DMS53 (cell line): Measurements from ENCODE around the gene ZNF813.
"Not testable (repeated sequence)": the region's sequence is repeated elsewhere in the genome, so short reads cannot be mapped to it uniquely, and the experiment has no call there.

Experiments used
- DNase-seq: peaks from one replicate; lab custom pipeline; 2025; lab: John Stamatoyannopoulos, UW

The ZNF813 gene

DNA sequence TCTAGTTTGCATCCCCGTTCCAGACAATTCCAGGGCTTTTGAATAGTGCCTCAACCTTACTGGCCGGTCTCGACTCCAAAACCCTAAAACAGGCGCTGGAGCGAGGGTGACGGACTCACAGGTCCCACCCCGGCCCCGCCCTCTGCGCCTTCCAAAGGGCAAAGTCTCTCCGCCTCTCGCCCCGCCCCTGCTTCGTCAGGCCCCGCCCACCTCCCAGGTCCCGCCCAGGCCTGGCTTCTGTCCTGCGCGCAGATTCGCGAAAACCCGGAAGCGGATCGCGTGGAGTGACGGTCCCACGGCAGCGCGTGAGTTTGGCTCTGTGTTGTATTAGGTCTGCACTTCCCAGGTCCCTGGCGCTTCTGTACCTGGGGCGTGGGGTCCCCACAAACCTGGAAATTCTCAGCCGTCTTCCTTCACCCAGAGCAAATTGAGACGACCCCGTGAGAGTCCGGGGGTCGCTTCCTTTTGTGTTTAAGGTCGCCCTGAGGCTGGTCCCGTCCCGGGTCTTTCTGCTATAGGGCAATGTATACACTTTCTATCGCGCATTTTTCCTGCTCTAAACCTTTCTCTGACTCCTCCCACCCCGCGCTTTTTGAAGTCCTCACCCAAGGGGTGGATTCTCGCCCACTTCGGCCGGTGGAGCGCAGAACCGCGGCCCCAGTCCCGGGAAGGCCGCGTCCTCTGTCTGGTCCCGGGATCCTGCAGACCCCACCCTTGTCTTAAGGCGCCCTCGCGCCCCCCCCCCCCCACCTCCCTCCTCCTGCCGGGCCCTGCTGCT lies at the start of gene ZNF813:
Gene ZNF813 (plus strand): TSS at position 249 of the 778 bp plus-strand sequence. CDS start 16,090 bp downstream, outside the sequence.
- DNase-seq: peak; percentile 92

DNA sequence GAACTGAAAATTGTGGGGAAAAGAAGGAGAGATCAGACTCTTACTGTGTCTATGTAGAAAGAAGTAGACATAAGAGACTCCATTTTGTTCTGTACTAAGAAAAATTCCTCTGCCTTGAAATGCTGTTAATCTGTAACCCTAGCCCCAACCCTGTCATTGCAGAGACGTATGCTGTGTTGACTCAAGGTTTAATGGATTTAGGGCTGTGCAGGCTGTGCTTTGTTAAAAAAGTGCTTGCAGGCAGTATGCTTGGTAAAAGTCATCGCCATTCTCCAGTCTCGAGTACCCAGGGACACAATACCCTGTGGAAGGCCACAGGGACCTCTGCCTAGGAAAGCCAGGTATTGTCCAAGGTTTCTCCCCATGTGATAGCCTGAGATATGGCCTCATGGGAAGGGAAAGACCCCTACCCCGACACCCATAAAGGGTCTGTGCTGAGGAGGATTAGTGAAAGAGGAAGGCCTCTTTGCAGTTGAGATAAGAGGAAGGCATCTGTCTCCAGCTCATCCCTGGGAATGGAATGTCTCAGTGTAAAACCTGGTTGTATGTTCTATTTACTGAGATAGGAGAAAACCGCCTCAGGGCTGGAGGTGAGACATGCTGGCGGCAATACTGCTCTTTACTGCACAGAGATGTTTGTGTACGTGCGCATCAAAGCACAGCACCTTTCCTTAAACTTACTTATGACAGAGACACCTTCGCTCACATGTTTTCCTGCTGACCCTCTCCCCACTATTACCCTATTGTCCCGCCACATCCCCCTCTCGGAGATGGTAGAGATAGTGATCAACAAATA lies 46.8 kb upstream of the ZNF813 start:
- peak; percentile 87 for DNase-seq

DNA sequence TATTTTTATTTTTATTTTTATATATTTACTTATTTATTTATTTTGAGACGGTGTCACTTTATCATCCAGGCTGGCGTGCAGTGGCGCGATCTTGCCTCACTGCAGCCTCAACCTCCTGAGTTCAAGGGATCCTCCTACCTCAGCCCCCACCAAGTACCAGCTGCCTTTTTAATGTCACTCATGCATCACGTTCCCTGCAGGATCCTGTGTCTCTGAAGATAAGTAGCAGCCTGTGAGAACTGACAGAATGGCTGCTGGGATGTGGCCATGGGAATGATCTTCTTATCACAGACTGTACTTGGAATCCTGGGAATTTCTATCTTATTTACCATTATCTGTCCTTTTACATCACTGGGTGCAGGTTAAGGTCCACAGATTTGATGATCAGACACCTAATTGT lies 45.0 kb upstream of the ZNF813 start:
- DNase-seq: peak; percentile 32

DNA sequence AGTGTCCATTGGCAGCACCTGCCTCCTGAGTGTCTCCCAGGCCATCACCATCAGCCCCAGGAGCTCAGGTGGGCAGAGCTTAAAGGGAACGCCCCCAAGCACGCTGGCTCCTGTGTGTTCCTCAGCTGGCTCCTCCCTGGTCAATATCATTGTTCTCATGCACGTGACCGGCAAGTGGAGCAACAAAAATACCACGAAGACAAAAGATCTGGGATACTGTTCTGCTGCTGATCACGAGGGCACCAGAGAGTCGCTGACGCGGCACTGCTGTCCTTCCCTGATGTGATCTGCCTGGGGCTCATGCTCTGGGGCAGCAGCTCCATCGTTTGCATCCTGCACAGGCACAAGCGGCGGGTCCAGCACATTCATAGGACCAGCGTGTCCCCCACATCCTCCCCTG lies 44.5 kb upstream of the ZNF813 start:
- DNase-seq: peak; percentile 70

DNA sequence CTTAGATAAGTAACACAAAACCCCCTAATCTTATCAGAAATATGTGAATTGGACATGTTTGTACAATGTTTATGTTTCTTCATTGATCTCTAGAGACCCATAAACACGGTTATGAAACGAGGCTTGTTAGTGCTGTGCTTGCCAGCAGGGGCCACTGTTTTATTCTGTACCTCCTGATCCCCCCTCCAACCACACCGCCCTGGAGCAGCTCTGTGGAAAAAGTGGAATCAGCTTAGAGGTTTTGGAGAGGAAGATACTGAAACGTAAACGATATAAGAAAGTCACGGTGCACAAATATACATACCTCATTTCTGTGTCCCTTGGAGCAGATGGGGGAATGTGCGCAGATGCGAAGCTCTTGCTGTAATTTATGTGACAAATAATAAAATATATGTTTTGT lies 43.9 kb upstream of the ZNF813 start:
- peak; percentile 66 for DNase-seq

DNA sequence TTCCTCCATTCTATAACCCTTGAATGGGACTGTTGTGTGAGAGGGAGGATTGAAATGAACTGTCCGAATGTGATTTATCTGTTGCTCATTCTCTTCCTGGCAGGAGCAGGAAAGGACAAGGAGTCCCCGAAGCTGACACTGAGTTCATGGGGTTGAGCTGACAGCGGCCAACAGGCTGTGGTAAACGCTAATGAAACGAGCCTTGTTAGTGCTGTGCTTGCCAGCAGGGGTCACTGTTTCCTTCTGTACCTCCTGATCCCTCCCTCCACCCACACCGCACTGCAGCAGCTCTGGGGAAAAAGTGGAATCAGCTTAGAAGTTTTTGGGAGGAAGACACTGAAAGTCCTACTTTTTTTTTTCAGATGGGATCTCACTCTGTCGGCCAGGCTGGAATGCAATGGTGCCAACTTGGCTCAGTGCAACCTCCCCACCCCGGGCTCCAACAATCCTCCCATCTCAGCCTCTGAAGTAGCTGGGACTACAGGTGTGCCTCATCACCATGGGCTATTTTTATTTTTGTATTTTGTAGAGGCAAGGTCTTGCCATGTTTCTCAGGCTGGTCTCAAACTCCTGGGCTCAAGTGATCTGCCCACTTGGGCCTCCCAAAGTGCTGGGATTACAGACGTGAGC lies 42.5 kb upstream of the ZNF813 start:
- DNase-seq: peak; percentile 86

DNA sequence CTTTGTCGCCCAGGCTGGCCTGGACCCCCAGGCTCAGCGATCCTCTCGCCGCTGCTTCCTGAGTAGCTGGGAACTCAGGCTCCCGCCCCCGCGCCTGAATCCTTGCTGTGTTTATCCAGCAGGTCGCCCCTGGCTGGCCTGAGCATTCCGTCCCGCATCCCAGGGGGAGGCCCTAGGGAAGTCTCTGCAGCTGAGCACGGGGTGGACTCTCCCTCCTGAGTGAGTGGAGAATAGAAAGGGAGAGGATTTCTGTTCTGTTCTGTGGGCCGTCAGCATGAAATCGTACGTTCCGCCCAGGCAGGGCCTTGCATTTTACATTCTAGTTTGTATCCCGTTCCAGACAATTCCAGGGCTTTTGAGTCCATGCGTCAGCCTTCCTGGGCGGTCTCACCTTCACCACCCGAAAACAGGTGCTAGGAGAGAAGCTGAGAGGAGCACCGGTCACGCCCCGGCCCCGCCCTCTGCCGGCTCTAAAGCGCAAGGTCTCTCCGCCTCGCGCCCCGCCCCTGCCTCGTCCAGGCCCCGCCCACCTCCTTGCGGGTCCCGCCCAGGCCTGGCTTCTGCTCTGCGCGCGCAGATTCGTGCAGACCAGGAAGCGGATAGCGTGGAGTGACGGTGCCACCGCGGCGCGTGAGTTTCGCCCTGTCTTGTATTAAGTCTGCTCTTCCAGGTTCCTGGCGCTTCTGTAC lies 36.0 kb upstream of the ZNF813 start, which contains the start of gene ZNF761:
Gene ZNF761 (plus strand): TSS at position 586 of the 689 bp plus-strand sequence. CDS start 15,285 bp downstream, outside the sequence.
- peak; percentile 98 for DNase-seq

DNA sequence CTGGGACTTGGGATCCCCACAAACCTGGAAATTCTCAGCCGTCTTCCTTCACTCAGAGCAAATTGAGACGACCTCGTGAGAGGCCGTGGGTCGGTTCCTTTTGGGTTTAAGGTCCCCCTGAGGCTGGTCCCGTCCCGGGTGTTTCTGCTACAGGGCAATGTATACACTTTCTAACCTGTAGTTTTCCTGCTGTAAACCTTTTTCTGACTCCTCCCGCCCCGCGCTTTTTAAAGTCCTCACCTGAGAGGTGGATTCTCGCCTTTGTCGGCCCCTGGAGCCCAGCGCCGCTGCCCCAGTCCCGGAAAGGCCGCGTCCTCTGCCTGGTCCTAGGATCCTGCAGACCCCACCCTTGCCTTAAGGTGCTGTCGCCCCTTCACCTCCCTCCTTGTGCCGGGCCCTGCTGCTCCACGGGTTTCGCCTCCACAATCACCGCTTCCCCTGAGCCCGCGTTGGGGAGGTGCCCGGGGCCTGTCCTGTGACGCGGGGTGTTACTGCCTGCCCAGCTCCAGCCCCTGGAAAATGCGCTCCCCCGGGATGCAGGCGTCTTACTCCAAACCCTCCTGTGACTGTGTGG lies 35.4 kb upstream of the ZNF813 start:
- peak; percentile 63 for DNase-seq

DNA sequence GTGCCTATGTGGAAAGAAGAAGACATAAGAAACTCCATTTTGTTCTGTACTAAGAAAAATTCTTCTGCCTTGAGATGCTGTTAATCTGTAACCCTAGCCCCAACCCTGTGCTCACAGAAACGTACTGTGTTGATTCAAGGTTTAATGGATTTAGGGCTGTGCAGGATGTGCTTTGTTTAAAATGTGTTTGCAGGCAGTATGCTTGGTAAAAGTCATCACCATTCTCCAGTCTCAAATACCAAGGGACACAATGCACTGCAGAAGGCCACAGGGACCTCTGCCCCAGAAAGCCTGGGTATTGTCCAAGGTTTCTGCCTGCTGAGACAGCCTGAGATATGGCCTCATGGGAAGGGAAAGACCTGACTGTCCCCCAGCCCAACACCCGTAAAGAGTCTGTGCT lies 23.7 kb upstream of the ZNF813 start:
- peak; percentile 29 for DNase-seq

DNA sequence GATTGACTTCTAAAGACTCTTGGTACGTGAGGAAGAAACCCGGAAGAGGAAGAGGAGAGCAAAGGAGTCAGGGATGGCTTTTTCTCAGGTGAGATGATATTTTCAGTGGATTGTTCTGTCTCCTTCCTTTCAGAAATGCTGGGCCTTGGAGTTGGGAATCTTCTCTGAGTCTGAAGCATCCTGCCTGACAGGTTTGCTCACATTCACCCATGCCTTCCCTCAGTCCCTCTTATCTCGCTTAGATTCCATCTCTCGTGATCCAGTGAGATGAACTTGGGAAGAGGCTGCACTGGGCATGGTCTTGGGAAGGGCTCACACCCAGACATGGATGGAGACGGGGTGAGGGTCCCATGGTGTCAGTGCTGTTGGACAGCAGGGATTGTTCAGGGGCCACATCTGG lies 20.3 kb upstream of the ZNF813 start:
- DNase-seq: not testable (repeated sequence)

DNA sequence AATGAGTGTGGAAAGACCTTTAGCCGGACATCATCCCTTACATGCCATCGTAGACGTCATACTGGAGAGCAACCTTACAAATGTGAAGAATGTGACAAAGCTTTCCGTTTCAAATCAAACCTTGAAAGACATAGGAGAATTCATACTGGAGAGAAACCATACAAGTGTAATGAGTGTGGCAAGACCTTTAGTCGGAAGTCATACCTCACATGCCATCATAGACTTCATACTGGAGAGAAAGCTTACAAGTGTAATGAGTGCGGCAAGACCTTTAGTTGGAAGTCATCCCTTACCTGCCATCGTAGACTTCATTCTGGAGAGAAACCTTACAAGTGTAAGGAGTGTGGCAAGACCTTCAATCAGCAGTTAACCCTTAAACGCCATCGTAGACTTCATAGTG lies 11.7 kb upstream of the ZNF813 start:
- no peak for DNase-seq

DNA sequence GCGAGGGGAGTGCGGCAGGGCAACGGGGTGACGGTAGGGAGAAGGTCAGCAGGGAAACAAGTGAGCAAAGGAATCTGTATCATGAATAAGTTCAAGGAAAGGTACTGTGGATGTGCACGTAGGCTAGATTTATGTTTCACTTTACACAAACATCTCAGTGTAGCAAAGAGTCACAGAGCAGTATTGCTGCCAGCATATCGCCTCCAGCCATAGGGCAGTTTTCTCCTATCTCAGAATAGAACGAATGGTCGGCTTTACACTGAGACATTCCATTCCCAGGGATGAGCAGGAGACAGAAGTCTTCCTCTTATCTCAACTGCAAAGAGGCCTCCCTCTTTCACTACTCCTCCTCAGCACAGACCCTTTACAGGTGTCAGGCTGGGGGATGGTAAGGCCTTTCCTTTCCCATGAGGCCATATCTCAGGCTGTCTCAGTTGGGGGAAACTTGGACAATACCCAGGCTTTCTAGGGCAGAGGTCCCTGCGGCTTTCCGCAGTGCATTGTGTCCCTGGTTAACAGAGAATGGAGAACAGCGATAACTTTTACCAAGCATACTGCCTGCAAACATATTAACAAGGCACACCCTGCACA lies 7.3 kb upstream of the ZNF813 start:
- not testable (repeated sequence) for DNase-seq

DNA sequence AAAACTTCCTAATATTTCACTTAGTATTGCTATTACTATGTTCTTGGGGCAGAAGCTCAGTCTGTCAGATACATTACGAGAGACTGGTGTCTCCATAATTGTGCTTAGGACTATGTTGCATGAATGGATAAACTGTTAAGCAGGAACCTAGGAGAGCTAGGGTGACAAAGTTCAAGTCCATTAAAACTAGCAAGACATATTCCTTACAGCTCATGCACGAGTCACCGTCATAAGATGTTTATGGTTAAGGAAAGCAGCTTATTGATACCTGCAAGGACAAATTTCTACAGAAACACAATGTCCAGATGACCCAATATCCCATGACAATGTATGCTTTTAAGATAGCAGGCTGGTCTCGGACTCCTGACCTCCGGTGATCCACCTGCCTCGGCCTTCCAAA lies 5.7 kb upstream of the ZNF813 start:
- DNase-seq: no peak

DNA sequence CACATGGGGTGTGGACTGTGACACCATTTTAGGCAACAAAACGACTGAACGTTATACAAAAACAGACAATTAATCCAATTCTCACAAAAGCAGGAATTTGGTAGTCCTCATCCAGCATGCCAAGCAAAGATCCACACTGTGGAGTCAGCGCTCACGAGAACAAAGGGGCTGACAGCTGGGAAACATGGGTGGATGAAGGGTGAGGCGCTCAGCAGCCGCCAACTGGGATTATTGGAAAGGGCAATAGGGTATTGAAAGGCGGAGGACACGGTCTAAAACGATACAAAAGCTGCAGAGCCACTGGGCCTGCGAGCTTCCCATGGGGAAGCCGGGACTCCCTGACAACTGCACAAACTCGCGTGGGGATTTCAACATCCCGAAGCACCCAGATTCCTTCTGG lies 4.7 kb upstream of the ZNF813 start:
- no peak for DNase-seq

DNA sequence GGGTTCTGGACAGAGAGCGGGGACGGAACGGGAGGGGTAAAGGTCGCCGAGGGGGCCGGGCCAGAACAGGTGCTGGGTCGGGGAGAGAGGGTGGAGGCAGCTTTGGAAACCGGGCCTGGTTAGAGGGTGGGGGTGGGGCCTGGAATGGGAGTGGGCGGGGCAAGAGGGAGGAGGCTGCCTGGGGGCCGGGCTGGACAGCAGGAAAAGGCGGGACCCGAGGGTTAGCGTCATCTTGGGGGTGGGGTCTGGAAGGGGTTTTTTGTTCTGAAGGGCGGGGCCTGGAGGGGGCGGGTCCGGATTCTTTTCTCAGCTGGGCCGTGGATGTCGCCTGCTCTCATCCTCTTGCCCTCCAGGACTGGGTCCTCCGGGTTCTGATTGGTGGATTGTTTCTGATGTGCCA lies 4.3 kb upstream of the ZNF813 start:
- peak; percentile 31 for DNase-seq

DNA sequence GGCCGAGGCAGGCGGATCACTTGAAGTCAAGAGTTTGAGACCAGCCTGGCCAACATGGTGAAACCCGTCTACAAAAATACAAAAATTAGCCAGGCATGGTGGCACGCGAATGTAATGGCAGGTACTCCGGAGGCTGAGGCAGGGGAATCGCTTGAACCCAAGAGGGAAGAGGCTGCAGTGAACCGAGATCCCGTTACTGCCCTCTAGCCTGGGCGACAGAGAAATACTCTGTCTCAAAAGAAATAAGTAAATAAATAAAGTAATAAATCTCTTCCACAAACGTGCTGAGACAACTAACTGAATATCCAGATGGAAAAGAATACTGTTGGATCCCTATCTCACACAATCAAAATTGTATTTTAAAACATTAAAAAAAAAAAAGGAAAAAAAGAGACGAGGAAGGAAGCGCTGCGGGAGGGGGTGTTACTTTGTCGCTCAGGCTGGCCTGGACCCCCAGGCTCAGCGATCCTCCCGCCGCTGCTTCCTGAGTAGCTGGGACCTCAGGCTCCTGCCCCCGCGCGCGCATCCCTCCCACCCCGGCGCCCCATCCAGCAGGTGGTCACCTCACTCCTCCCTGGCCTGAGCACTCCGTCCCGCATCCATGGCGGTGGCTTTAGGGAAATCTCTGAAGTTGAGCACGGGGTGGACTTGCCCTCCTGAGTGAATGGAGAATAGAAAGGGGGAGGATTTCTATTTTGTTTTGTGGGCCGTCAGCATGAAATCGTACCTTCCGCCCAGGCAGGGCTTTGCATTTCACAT lies 628 bp upstream of the ZNF813 start:
- DNase-seq: peak; percentile 72

DNA sequence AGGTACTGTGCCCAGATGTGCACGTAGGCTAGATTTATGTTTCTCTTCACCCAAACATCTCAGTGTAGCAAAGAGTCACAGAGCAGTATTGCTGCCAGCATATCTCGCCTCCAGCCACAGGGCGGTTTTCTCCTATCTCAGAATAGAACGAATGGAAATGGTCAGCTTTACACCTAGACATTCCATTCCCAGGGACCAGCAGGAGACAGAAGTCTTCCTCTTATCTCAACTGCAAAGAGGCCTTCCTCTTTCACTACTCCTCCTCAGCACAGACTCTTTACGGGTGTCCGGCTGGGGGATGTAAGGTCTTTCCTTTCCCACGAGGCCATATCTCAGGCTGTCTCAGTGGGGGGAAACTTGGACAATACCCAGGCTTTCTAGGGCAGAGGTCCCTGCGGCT lies 1.1 kb downstream of the ZNF813 start:
- DNase-seq: not testable (repeated sequence)

DNA sequence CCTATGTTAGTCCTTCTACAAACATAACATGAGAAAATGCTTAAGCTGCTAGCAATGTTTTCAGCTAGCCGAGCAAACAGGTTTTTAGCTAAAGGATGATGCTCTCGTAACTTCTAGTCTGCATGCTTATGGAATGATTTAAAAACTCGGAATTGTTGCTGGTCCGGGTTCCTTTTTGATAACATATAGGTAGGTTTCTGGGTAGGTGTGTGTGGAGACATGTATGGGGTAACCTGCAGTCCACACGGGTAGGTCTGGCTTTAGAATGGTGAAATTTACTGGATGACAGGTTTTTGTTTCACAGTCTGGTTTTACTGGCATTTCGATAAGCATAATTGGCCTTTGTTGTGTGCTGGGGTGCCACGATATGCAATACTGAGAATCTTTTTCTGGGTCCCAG lies 4.4 kb downstream of the ZNF813 start:
- no peak for DNase-seq

DNA sequence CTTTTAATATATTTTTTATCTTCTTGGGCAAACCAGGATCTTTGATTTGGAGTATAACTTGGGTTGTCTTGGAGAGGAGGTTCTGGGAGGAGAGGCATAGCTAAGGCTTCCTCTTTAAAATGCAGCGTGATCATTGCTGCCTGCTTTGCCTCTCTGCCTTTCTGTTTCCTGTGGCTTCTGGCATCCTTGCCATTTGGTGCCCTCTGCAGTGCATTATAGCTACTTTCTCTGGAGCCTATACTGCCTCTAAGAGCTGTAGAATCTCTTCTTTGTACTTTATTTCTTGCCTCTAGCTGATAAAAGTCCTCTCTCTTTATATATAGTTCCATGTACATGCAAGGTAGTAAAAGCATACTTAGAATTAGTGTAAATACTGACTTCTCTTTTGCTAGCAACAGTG lies 7.3 kb downstream of the ZNF813 start:
- DNase-seq: peak; percentile 14

DNA sequence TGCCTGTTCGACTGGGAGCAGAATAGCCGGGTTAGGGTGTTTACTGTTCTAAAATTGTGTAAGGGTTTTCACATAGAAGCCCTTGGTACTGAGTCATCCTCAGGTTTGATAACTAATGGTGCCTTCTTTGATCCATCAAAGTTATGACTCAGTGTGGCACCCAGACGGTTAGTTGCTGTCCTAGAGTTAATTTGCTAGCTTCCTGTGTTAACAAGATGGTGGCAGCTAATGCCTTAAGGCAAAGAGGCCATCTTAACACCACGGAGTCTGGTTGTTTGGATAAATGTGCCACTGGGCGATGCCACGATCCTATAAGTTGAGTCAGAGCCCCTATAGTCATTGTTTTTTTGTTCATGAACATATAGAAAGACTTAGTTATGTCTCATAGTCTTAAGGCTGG lies 7.9 kb downstream of the ZNF813 start:
- not testable (repeated sequence) for DNase-seq

DNA sequence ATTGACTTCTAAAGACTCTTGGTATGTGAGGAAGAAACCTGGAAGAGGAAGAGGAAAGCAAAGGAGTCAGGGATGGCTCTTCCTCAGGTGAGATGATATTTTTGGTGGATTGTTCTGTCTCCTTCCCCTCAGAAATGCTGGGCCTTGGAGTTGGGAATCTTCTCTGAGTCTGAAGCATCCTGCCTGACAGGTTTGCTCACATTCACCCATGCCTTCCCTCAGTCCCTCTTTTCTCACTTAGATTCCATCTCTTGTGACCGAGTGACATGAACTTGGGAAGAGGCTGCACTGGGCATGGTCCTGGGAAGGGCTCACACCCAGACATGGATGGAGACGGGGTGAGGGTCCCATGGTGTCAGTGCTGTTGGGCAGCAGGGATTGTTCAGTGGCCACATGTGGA lies 16.2 kb downstream of the ZNF813 start:
- DNase-seq: not testable (repeated sequence)
